ENCODE data around the gene NPLOC4.

- no peak for TF ChIP-seq POLR2A (IDR thresholded peaks at IDR 0.05)
- no peak for TF ChIP-seq CTCF (IDR thresholded peaks at IDR 0.05)
Measured at GRCh38 chr17:81655378-81656117, 18.6 kb upstream of the NPLOC4 start.

Measured in thyroid gland (tissue), 4 donors.